ENCODE results near the gene SSH3. TPM values are rescaled to one million over a fixed set of nuclear protein-coding genes. Genes with fewer than 3 reads are reported as not detected.

Gene SSH3
- total and polyA plus RNA-seq, 2 of the 8 experiments (the other 6 are each of a cell fraction or from before 2014, with no cell fraction given) = 16.9 to 19.8 TPM

DNA sequence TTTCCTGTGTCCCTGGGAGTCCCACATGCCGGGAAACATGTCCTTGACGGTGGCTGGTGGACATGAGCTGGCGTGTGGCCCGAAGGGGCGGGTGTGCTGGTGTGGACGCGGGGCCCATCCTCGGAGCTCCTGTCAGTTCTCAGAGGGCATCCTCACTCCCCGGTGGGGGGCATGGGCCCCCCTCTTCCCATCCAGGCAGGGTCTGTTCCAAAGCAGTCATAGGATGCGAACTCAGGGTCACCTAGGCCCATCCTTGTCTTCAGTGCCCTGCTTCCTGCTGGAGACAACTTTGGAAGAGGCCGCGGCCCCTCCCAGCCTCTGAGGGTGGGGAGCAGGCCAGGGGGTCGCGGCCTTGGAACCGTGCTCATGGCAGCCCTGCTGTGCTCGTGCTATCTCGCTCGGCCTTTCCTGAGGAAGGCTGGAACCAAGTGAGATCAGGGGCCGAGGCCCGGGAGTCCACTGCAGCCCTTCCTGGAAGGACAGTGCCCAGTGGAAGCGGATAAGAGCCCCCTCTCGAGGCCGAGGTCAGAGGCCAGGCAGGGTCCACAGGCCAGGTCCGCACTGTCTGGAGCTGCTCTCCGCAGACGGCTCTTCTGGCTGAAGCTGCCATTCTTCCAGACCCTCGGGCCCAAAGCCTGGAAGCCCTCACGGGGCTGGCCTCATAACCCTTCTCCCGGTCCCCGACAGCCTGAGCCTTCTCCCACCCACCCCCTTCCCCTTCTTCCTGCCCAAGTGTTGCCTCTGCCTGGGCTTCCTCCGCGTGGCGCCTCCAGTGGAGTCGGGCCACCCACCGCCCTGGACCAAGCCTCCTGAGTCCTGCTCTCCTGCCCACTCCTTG lies 28.3 kb upstream of the SSH3 start:
- Histone ChIP-seq H3K4me3 (ENCODE audit: extremely low read depth in 1 of 4, insufficient read depth in 2 of 4, low read depth in 3 of 4, low read length in 4 of 4) (no peak overlapping the region), H3K79me2 (ENCODE audit: control insufficient read depth in 1 of 2, insufficient read depth in 2 of 2, low read length in 2 of 2) (peaks cover 0 to 51% of the 10 kb centered on the region in 2 experiments; a peak in 3 of 4 replicates), H4K20me1 (replicated peaks in 1 of 2; ENCODE audit: control insufficient read depth in 1 of 2, insufficient read depth in 2 of 2, low read length in 2 of 2) (peaks cover 9 to 24% of the 10 kb centered on the region in 2 experiments)
- TF ChIP-seq, protein P1, sequence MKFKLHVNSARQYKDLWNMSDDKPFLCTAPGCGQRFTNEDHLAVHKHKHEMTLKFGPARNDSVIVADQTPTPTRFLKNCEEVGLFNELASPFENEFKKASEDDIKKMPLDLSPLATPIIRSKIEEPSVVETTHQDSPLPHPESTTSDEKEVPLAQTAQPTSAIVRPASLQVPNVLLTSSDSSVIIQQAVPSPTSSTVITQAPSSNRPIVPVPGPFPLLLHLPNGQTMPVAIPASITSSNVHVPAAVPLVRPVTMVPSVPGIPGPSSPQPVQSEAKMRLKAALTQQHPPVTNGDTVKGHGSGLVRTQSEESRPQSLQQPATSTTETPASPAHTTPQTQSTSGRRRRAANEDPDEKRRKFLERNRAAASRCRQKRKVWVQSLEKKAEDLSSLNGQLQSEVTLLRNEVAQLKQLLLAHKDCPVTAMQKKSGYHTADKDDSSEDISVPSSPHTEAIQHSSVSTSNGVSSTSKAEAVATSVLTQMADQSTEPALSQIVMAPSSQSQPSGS (IDR thresholded peaks at IDR 0.05; ENCODE audit: low read length) = no peak
- TF ChIP-seq EP300 (IDR thresholded peaks at IDR 0.05; ENCODE audit: borderline replicate concordance in 1 of 2, low read depth in 2 of 2, low read length in 2 of 2) = no peak
- TF ChIP-seq SP1 (IDR thresholded peaks at IDR 0.05; ENCODE audit: low read depth, low read length) = no peak
- TF ChIP-seq CREB1 (IDR thresholded peaks at IDR 0.05) = no peak
- no peak for TF ChIP-seq SIN3A (conservative IDR thresholded peaks at IDR 0.05 in 1 of 2, IDR thresholded peaks at IDR 0.05 in 1 of 2; ENCODE audit: low read depth in 1 of 2, low read length in 2 of 2)
- TF ChIP-seq TEAD4 (IDR thresholded peaks at IDR 0.05; ENCODE audit: low read depth, low read length) = no peak
- no peak for TF ChIP-seq BRCA1 (IDR thresholded peaks at IDR 0.05; ENCODE audit: low read depth, low read length)
- no peak for TF ChIP-seq TAF7 (optimal IDR thresholded peaks at IDR 0.05; ENCODE audit: borderline replicate concordance, low read depth, low read length)
- no peak for TF ChIP-seq SP4 (IDR thresholded peaks at IDR 0.05; ENCODE audit: low read length)

More for the DNA sequence above, 28.3 kb upstream of the SSH3 start:
- H3K9me3 ChIP-seq (ENCODE audit: insufficient read depth in 2 of 2, low read depth in 1 of 2, low read length in 1 of 2) = no peaks in the 10 kb centered on the region
- peaks cover 2 to 9% (median 8%) of the 10 kb centered on the region in 4 experiments; a peak in 5 of 8 replicates for H3K36me3 ChIP-seq (ENCODE audit: control insufficient read depth in 2 of 4, insufficient read depth in 4 of 4, low read length in 3 of 4)
- H3K9ac ChIP-seq (replicated peaks in 1 of 4; ENCODE audit: extremely low read depth in 1 of 4, low read depth in 3 of 4, low read length in 3 of 4) = no peak overlapping the region
- no peak overlapping the region for H2BK12ac ChIP-seq (ENCODE audit: low read depth, low read length)
- no peak overlapping the region for H3K56ac ChIP-seq (replicated peaks; ENCODE audit: insufficient read length, low read depth, low read length)
- no peak overlapping the region for H3K4me2 ChIP-seq (ENCODE audit: insufficient read depth in 1 of 2, low read depth in 2 of 2, low read length in 2 of 2)
- no peak overlapping the region for H2BK120ac ChIP-seq (replicated peaks; ENCODE audit: low read depth, low read length)
- WGBS, 2 experiments (ENCODE audit: extremely low coverage in 1 of 2, insufficient coverage in 1 of 2, insufficient read length in 1 of 2, insufficient replicate concordance in 2 of 2, low coverage in 1 of 2, low lambda C conversion rate in 2 of 2, missing lambda C conversion rate in 1 of 2) = 87% methylated on average over 31 of the region's 35 CpGs; no CpG with 5 or more reads in 1 of the 2 experiments
- no peaks in the 10 kb centered on the region for H3K27me3 ChIP-seq (replicated peaks in 1 of 4; ENCODE audit: control insufficient read depth in 3 of 4, extremely low read depth in 1 of 4, insufficient read depth in 3 of 4, low read length in 3 of 4)
- H3K4ac ChIP-seq (replicated peaks; ENCODE audit: insufficient read length, low read depth, low read length) = no peak overlapping the region
- POLR2A ChIA-PET (ENCODE audit: partially characterized antibody) = interaction anchor here (1.2 to 1.3 kb wide), 2 partner anchors 8 to 12 kb away, joined by 3 to 4 read pairs; partner anchors contain the start of gene GRK2
- no peak overlapping the region; the same call in 1 of the 2 replicates for H3K18ac ChIP-seq (ENCODE audit: extremely low read depth, low read length)
- H2BK15ac ChIP-seq (ENCODE audit: low read length) = no peak overlapping the region
- CTCF ChIA-PET (ENCODE audit: partially characterized antibody) = interaction anchor here (0.6 to 2.9 kb wide), 6 partner anchors 12 to 71 kb away, joined by 3 to 23 read pairs (median 4); no protein-coding TSS in a partner anchor
- H3K23ac ChIP-seq (ENCODE audit: insufficient read length) = no peak overlapping the region
- 0 out of 2 replicates have a peak overlapping the region, but pooled peaks have one; percentile 24 for H2AK5ac ChIP-seq (ENCODE audit: low read depth, low read length)
- H2BK20ac ChIP-seq (ENCODE audit: low read length) = no peak overlapping the region
- DNase-seq (ENCODE audit: low read depth in 1 of 2, low spot score in 2 of 2) (no peak), FAIRE-seq (no peak)
- no peak overlapping the region for H2AFZ ChIP-seq (ENCODE audit: low read length)
- H4K5ac ChIP-seq (ENCODE audit: insufficient read length, low read depth, low read length) = no peak overlapping the region
- no peaks in the 10 kb centered on the region; the same call in 1 of the 2 replicates for H3K23me2 ChIP-seq (ENCODE audit: low read depth, low read length)
- peaks cover 20% of the 10 kb centered on the region for H3K79me1 ChIP-seq (ENCODE audit: low read depth, low read length)
- no peak overlapping the region for H3K14ac ChIP-seq (ENCODE audit: insufficient read length)
- H3K4me1 ChIP-seq (replicated peaks in 1 of 4; ENCODE audit: control insufficient read depth in 3 of 4, insufficient read depth in 4 of 4, low read length in 3 of 4) = peaks cover 2 to 40% (median 29%) of the 10 kb centered on the region in 4 experiments
- H4K8ac ChIP-seq (ENCODE audit: extremely low read depth, insufficient read depth, low read length) = peak overlapping the region; percentile 83; the same call in 1 of the 2 replicates
- H3K27ac ChIP-seq (ENCODE audit: low read depth, low read length) = no peak overlapping the region
- peak overlapping the region; percentile 52; the same call in 1 of the 2 replicates for H2BK5ac ChIP-seq (ENCODE audit: low read depth, low read length)
- H4K91ac ChIP-seq (replicated peaks; ENCODE audit: insufficient read length, low read length) = no peak overlapping the region
